HUES48 (cell line): Measurements from ENCODE around the gene MYO9A.
"Not testable (repeated sequence)": the region's sequence is repeated elsewhere in the genome, so short reads cannot be mapped to it uniquely, and the experiment has no call there.

ENCODE experiments used
- H3K27ac ChIP-seq: one replicate; pipeline ENCODE4 v1.7.0; 2013; ENCODE audit warnings: low read depth, low read length, inconsistent platforms
- H3K27me3 ChIP-seq: 2 replicates; pipeline ENCODE4 v1.6.1; 2013; ENCODE audit warnings: mild to moderate bottlenecking, low read length; ENCODE audit not compliant: control insufficient read depth, insufficient read depth
- H3K36me3 ChIP-seq: 2 replicates; pipeline ENCODE4 v1.6.1; 2013; ENCODE audit warnings: low read length; ENCODE audit not compliant: control insufficient read depth, insufficient read depth
- H3K4me1 ChIP-seq: 2 replicates; pipeline ENCODE4 v1.6.1; 2013; ENCODE audit warnings: mild to moderate bottlenecking, low read length; ENCODE audit not compliant: control insufficient read depth, insufficient read depth
- H3K4me3 ChIP-seq: 2 replicates; pipeline ENCODE4 v1.5.1; 2013; ENCODE audit warnings: mild to moderate bottlenecking, low read depth, low read length
- H3K9ac ChIP-seq: 2 replicates; pipeline ENCODE4 v1.6.1; 2013; ENCODE audit warnings: mild to moderate bottlenecking, low read depth, low read length, moderate library complexity
- H3K9me3 ChIP-seq: 2 replicates; pipeline ENCODE4 v1.6.1; 2013; ENCODE audit warnings: low read length; ENCODE audit not compliant: control insufficient read depth, insufficient read depth

Gene MYO9A

GRCh38 chr15:72005483-72005882 is 112.5 kb downstream of the MYO9A start:
- no peak overlapping the region for H3K9ac ChIP-seq
- no peaks in the 10 kb centered on the region for H3K27me3 ChIP-seq
- no peaks in the 10 kb centered on the region for H3K9me3 ChIP-seq
- no peak overlapping the region for H3K27ac ChIP-seq
- no peaks in the 10 kb centered on the region for H3K4me1 ChIP-seq
- H3K4me3 ChIP-seq: no peak overlapping the region
- H3K36me3 ChIP-seq: 0 out of 2 replicates have a peak, but pooled peaks cover 7% of the 10 kb centered on the region

GRCh38 chr15:71999807-72000206 is 118.1 kb downstream of the MYO9A start:
- H3K9ac ChIP-seq: no peak overlapping the region
- no peaks in the 10 kb centered on the region for H3K36me3 ChIP-seq
- no peaks in the 10 kb centered on the region for H3K27me3 ChIP-seq
- H3K4me1 ChIP-seq: no peaks in the 10 kb centered on the region
- no peak overlapping the region for H3K27ac ChIP-seq
- H3K4me3 ChIP-seq: no peak overlapping the region
- no peaks in the 10 kb centered on the region for H3K9me3 ChIP-seq

- not testable (repeated sequence) for H3K36me3 ChIP-seq, H3K4me1 ChIP-seq, H3K27ac ChIP-seq, H3K4me3 ChIP-seq, H3K9me3 ChIP-seq, H3K9ac ChIP-seq, H3K27me3 ChIP-seq
These were observed 119.2 kb downstream of the MYO9A start for GRCh38 chr15:71998717-71999116.

DNA sequence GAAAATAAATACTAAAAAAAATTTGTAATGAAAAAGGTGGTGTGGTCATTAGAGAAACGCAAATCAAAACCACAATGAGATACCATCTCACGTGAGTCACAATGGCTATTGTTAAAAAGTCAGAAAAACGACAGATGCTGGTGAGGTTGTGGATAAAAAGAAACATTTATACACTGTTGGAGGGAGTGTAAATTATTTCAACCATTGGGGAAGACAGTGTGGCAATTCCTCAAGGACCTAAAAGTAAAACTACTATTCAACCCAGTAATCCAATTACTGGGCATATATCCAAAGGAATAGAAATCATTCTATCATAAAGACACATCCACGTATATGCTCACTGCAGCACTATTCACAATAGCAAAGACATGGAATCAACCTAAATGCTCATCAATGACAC is 120.3 kb downstream of the MYO9A start:
- H3K4me1 ChIP-seq: no peaks in the 10 kb centered on the region
- no peaks in the 10 kb centered on the region for H3K36me3 ChIP-seq
- H3K9me3 ChIP-seq: no peaks in the 10 kb centered on the region
- H3K9ac ChIP-seq: no peak overlapping the region
- H3K4me3 ChIP-seq: no peak overlapping the region
- H3K27me3 ChIP-seq: no peaks in the 10 kb centered on the region
- no peak overlapping the region for H3K27ac ChIP-seq

- H3K9ac ChIP-seq: no peak overlapping the region
- no peaks in the 10 kb centered on the region for H3K4me1 ChIP-seq
- no peaks in the 10 kb centered on the region for H3K27me3 ChIP-seq
- no peak overlapping the region for H3K4me3 ChIP-seq
- no peaks in the 10 kb centered on the region for H3K9me3 ChIP-seq
- 0 out of 2 replicates have a peak, but pooled peaks cover 5% of the 10 kb centered on the region for H3K36me3 ChIP-seq
- no peak overlapping the region for H3K27ac ChIP-seq
These were observed 142.2 kb downstream of the MYO9A start for GRCh38 chr15:71975816-71976150.

DNA sequence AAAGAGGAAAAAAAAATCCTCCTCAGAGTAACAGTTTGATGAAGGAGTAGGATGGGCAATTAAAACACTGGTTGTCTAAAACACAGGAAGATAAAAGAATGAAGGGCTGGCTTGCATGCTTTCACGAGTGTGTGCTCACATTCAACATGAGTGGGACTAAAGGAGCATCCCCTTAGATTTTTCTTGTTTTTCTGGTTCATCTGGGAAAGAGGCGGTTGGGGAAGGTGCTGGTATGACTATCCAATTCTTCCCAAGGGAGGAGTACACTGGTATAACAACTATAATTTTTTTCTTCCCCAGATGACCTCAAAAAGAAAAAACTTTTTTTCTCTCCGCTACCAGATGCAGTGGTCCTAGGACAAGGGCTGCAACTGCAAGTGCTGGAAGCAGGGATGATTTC is 143.7 kb downstream of the MYO9A start:
- H3K4me3 ChIP-seq: no peak overlapping the region
- no peaks in the 10 kb centered on the region for H3K9me3 ChIP-seq
- no peak overlapping the region for H3K27ac ChIP-seq
- no peaks in the 10 kb centered on the region for H3K4me1 ChIP-seq
- no peaks in the 10 kb centered on the region for H3K27me3 ChIP-seq
- no peak overlapping the region for H3K9ac ChIP-seq
- 0 out of 2 replicates have a peak, but pooled peaks cover 5% of the 10 kb centered on the region for H3K36me3 ChIP-seq

- Histone ChIP-seq H3K9me3 (no peaks in the 10 kb centered on the region), H3K27ac (no peak overlapping the region), H3K9ac (no peak overlapping the region), H3K36me3 (0 out of 2 replicates have a peak, but pooled peaks cover 5% of the 10 kb centered on the region), H3K27me3 (no peaks in the 10 kb centered on the region), H3K4me3 (no peak overlapping the region), H3K4me1 (no peaks in the 10 kb centered on the region)
These were observed 144.6 kb downstream of the MYO9A start for GRCh38 chr15:71973366-71973765.

GRCh38 chr15:71971905-71972304 is 146.0 kb downstream of the MYO9A start:
- Histone ChIP-seq H3K27ac (no peak overlapping the region), H3K9ac (no peak overlapping the region), H3K27me3 (no peaks in the 10 kb centered on the region), H3K9me3 (no peaks in the 10 kb centered on the region), H3K4me1 (no peaks in the 10 kb centered on the region), H3K36me3 (0 out of 2 replicates have a peak, but pooled peaks cover 5% of the 10 kb centered on the region), H3K4me3 (no peak overlapping the region)

DNA sequence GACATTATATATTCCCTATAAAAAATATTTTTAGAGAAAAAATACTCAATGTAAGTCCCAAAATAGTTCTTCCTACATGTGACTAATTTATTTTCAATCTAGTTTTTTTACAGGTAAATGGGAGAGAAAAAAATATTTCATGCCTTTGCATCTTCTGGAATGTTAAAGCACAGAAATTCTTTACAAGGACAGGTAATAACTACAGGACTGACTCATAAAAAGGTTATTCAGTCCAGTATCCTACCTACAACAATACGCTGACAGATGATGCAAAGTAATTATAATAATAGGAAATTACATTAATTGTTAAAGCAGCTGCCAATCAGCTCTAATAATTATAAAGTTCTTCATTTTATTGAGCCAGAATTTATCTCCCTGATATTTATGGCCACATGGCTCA is 147.5 kb downstream of the MYO9A start:
- Histone ChIP-seq H3K36me3 (0 out of 2 replicates have a peak, but pooled peaks cover 5% of the 10 kb centered on the region), H3K27me3 (no peaks in the 10 kb centered on the region), H3K27ac (no peak overlapping the region)

GRCh38 chr15:71962537-71962936 is 155.4 kb downstream of the MYO9A start:
- Histone ChIP-seq H3K27ac (no peak overlapping the region), H3K4me1 (no peaks in the 10 kb centered on the region), H3K27me3 (no peaks in the 10 kb centered on the region), H3K36me3 (no peaks in the 10 kb centered on the region), H3K4me3 (no peak overlapping the region), H3K9ac (no peak overlapping the region), H3K9me3 (no peaks in the 10 kb centered on the region)

More for the DNA sequence above, 147.5 kb downstream of the MYO9A start:
- no peaks in the 10 kb centered on the region for H3K9me3 ChIP-seq
- H3K4me3 ChIP-seq: no peak overlapping the region
- H3K9ac ChIP-seq: no peak overlapping the region
- H3K4me1 ChIP-seq: no peaks in the 10 kb centered on the region

DNA sequence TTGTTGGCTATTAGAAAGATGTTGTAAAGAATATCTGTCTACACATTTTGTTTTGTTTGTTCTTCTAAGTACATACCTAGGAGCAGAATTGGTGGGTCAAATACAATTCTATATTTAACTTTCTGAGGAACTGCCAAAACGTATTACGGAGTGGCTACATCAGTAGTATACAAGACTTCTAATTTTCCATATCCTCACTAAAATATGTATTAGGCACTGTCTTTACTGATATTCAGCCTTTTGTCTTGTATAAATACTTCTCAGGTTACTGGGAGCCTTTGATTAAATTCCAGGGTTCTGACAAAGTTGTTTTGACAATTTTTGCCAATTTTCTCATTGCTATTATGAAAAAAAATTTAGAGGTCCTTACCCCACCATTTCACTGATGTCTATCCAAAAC is 160.9 kb downstream of the MYO9A start:
- no peak overlapping the region for H3K27ac ChIP-seq

DNA sequence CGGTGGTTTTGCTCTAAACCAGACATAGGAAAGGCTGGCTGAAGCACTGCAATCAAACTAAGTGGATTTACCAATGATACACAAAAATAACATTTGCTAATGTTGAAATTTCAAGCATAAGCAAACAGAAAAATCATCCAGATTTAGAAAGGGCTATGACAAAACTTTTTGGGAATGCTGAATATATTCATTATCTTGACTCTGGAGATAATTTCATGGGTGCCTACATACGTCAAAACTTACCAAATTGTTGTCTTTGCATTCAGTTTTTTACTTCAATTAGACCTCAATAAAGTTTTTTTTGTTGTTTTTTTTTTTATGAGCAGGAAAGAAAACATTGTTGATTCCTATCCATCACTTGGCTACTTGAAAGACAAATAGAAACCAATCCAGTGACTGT is 166.8 kb downstream of the MYO9A start:
- Histone ChIP-seq H3K9ac (no peak overlapping the region), H3K36me3 (no peaks in the 10 kb centered on the region), H3K9me3 (no peaks in the 10 kb centered on the region), H3K27ac (no peak overlapping the region), H3K27me3 (no peaks in the 10 kb centered on the region), H3K4me1 (no peaks in the 10 kb centered on the region), H3K4me3 (no peak overlapping the region)

More for the DNA sequence above, 160.9 kb downstream of the MYO9A start:
- no peaks in the 10 kb centered on the region for H3K4me1 ChIP-seq
- no peaks in the 10 kb centered on the region for H3K27me3 ChIP-seq
- H3K9me3 ChIP-seq: no peaks in the 10 kb centered on the region
- H3K9ac ChIP-seq: no peak overlapping the region
- no peaks in the 10 kb centered on the region for H3K36me3 ChIP-seq
- H3K4me3 ChIP-seq: no peak overlapping the region
